Non-pigmented ciliary epithelial cell (primary cell): Measurements from ENCODE around the gene TACR3.
"Not testable (repeated sequence)": the region's sequence is repeated elsewhere in the genome, so short reads cannot be mapped to it uniquely, and the experiment has no call there.

ENCODE experiments used
- DNase-seq: peaks from one replicate; pipeline ENCODE4 v3.0.0-alpha.2; 2010; ENCODE audit warnings: low read depth

The TACR3 gene

GRCh38 chr4:103719830-103720207 lies at the start of gene TACR3:
TACR3 (minus strand) TSS chr4:103719985; CDS start chr4:103719675, 310 bp downstream.
- DNase-seq: no peak

- no peak for DNase-seq
Measured at GRCh38 chr4:103757631-103758030, 37.8 kb upstream of the TACR3 start.

GRCh38 chr4:103756741-103757140 lies 37.0 kb upstream of the TACR3 start:
- DNase-seq: no peak

- no peak for DNase-seq
Measured at GRCh38 chr4:103754844-103755243, 35.1 kb upstream of the TACR3 start.

- no peak for DNase-seq
Measured at GRCh38 chr4:103753868-103754653, 34.3 kb upstream of the TACR3 start.

GRCh38 chr4:103723150-103723549 lies 3.4 kb upstream of the TACR3 start:
- not testable (repeated sequence) for DNase-seq

- no peak for DNase-seq
Measured at GRCh38 chr4:103721251-103721650, 1.5 kb upstream of the TACR3 start.

GRCh38 chr4:103720661-103721060 lies 876 bp upstream of the TACR3 start:
- DNase-seq: no peak

- DNase-seq: no peak
Measured at GRCh38 chr4:103719105-103719829, 518 bp downstream of the TACR3 start.

GRCh38 chr4:103692615-103693014 lies 27.2 kb downstream of the TACR3 start:
- no peak for DNase-seq

GRCh38 chr4:103673983-103674382 lies 45.8 kb downstream of the TACR3 start:
- no peak for DNase-seq

GRCh38 chr4:103666764-103667163 lies 53.0 kb downstream of the TACR3 start:
- not testable (repeated sequence) for DNase-seq

GRCh38 chr4:103664436-103665075 lies 55.2 kb downstream of the TACR3 start:
- no peak for DNase-seq

- no peak for DNase-seq
Measured at GRCh38 chr4:103648541-103648940, 71.2 kb downstream of the TACR3 start.

GRCh38 chr4:103645991-103646390 lies 73.8 kb downstream of the TACR3 start:
- DNase-seq: no peak

GRCh38 chr4:103634236-103634635 lies 85.5 kb downstream of the TACR3 start:
- no peak for DNase-seq

- DNase-seq: no peak
Measured at GRCh38 chr4:103626296-103626695, 93.5 kb downstream of the TACR3 start.

GRCh38 chr4:103591841-103592240 lies 127.9 kb downstream of the TACR3 start:
- no peak for DNase-seq

- DNase-seq: no peak
Measured at GRCh38 chr4:103567591-103567990, 152.2 kb downstream of the TACR3 start.

GRCh38 chr4:103559178-103559577 lies 160.6 kb downstream of the TACR3 start:
- not testable (repeated sequence) for DNase-seq
